SK-N-SH (cell line): Measurements from ENCODE around the gene CHSY1. TPM values are rescaled to one million over a fixed set of nuclear protein-coding genes. Genes with fewer than 3 reads are reported as not detected.
A peak's percentile ranks its signal among the peaks of the same experiment; 100 is the strongest.

Experiments used
- CTCF ChIA-PET: fragments of 300-600, 350-600 bp; formaldehyde crosslinking; extraction: SDS; loops from one replicate; lab custom pipeline; 2021; lab: Yijun Ruan, JAX
- POLR2A ChIA-PET: fragments of 350-600 bp; sonication (Branson Sonifier 250); formaldehyde crosslinking; extraction: SDS; loops from one replicate; lab custom pipeline; 2020; ENCODE audit warnings: antibody characterized with exemption, inconsistent platforms; lab: Yijun Ruan, JAX
- DNase-seq: peaks from one replicate; pipeline ENCODE4 v3.0.0; 2012
- H2AFZ ChIP-seq: fragments of 200-600 bp; sonication (generic); 2 replicates; pipeline ENCODE4 v1.8.1; 2016; ENCODE audit warnings: antibody characterized with exemption, mild to moderate bottlenecking, low read depth
- H3F3A ChIP-seq: fragments of 200-600 bp; sonication (generic); replicated peaks from 2 replicates; pipeline ENCODE3; 2016; ENCODE audit warnings: antibody characterized with exemption, mild to moderate bottlenecking; ENCODE audit not compliant: insufficient read depth
- H3K27ac ChIP-seq, 2 experiments: fragments of 200-500 bp in 1 of 2; fragments of 200-600 bp in 1 of 2; sonication (Bioruptor generic) in 1 of 2; sonication (generic), shearing (Covaris generic) in 1 of 2; 2 replicates each; pipeline versions ENCODE4 v1.5.1 to v1.6.1; 2014 to 2016; ENCODE audit warnings: low read depth in 2 of 2, inconsistent platforms in 1 of 2, low read length in 1 of 2, mild to moderate bottlenecking in 1 of 2, mixed read lengths in 1 of 2
- H3K27me3 ChIP-seq: fragments of 200-600 bp; sonication (generic), shearing (Covaris generic); 2 replicates; pipeline ENCODE4 v1.6.1; 2016; ENCODE audit warnings: mixed run types; ENCODE audit not compliant: insufficient read depth
- H3K36me3 ChIP-seq, 2 experiments: fragments of 200-500 bp in 1 of 2; fragments of 200-600 bp in 1 of 2; sonication (Bioruptor generic) in 1 of 2; sonication (generic) in 1 of 2; replicated peaks in 1 of 2; 2 replicates each; pipeline versions ENCODE3 to v1.5.1; 2014 to 2016; ENCODE audit warnings: low read length in 1 of 2, mild to moderate bottlenecking in 1 of 2; ENCODE audit not compliant: insufficient read depth in 2 of 2, control insufficient read depth in 1 of 2
- H3K4me1 ChIP-seq, 2 experiments: fragments of 200-500 bp in 1 of 2; fragments of 200-600 bp in 1 of 2; sonication (Bioruptor generic) in 1 of 2; sonication (generic), shearing (Covaris generic) in 1 of 2; 2 replicates each; pipeline versions ENCODE4 v1.5.1 to v1.6.1; 2014 to 2016; ENCODE audit warnings: low read depth in 1 of 2, low read length in 1 of 2, mixed run types in 1 of 2; ENCODE audit not compliant: insufficient read depth in 2 of 2, control insufficient read depth in 1 of 2
- H3K4me2 ChIP-seq: fragments of 200-600 bp; sonication (generic), shearing (Covaris generic); 2 replicates; pipeline ENCODE4 v1.6.1; 2017; ENCODE audit warnings: mixed run types
- H3K4me3 ChIP-seq, 2 experiments: fragments of 200-500 bp in 1 of 2; fragments of 200-600 bp in 1 of 2; sonication (Bioruptor generic) in 1 of 2; sonication (generic), shearing (Covaris generic) in 1 of 2; 2 replicates each; pipeline versions ENCODE4 v1.5.1 to v1.8.1; 2014 to 2016; ENCODE audit warnings: low read depth in 2 of 2, inconsistent platforms in 1 of 2, low read length in 1 of 2, mild to moderate bottlenecking in 1 of 2, mixed read lengths in 1 of 2, moderate library complexity in 1 of 2
- H3K79me2 ChIP-seq: fragments of 200-600 bp; sonication (generic); 2 replicates; pipeline ENCODE4 v1.8.1; 2017; ENCODE audit warnings: mild to moderate bottlenecking; ENCODE audit not compliant: insufficient read depth
- H3K9ac ChIP-seq: fragments of 200-600 bp; sonication (generic); 2 replicates; pipeline ENCODE4 v1.6.1; 2017; ENCODE audit warnings: mixed run types
- H3K9me2 ChIP-seq: fragments of 200-600 bp; sonication (generic); 2 replicates; pipeline ENCODE4 v1.6.1; 2017; ENCODE audit warnings: mixed run types
- H3K9me3 ChIP-seq: fragments of 200-600 bp; sonication (generic); 2 replicates; pipeline ENCODE4 v1.6.1; 2017; ENCODE audit warnings: mixed run types, mild to moderate bottlenecking, moderate library complexity
- H4K20me1 ChIP-seq: fragments of 200-600 bp; sonication (generic); 2 replicates; pipeline ENCODE4 v1.6.1; 2017; ENCODE audit warnings: mild to moderate bottlenecking, mixed run types; ENCODE audit not compliant: insufficient read depth
- EZH2phosphoT487 ChIP-seq: fragments of 200-600 bp; sonication (generic); IDR thresholded peaks from 2 replicates; pipeline ENCODE4 v1.6.1; 2017; ENCODE audit warnings: low read depth, mixed run types, mild to moderate bottlenecking, antibody characterized with exemption, moderate library complexity, borderline replicate concordance
- FOXJ3 ChIP-seq: sonication (generic); formaldehyde crosslinking; IDR thresholded peaks from 2 replicates; pipeline ENCODE4 v1.5.1; 2020; ENCODE audit warnings: mild to moderate bottlenecking, missing genetic modification reagents
- FOXM1 ChIP-seq: IDR thresholded peaks from 2 replicates; pipeline ENCODE4 v1.4.0; 2012; ENCODE audit warnings: low read depth, mild to moderate bottlenecking
- GATA2 ChIP-seq: sonication (generic); formaldehyde crosslinking; IDR thresholded peaks from 2 replicates; pipeline ENCODE4 v1.5.0; 2020; ENCODE audit warnings: mild to moderate bottlenecking, missing genetic modification reagents
- JUND ChIP-seq: IDR thresholded peaks from 2 replicates; pipeline ENCODE4 v1.4.0; 2012
- MEF2A ChIP-seq: IDR thresholded peaks from 2 replicates; pipeline ENCODE4 v1.4.0; 2012; ENCODE audit warnings: low read depth, borderline replicate concordance
- NFIC ChIP-seq: IDR thresholded peaks from 2 replicates; pipeline ENCODE4 v1.4.0; 2012; ENCODE audit warnings: borderline replicate concordance
- TAF1 ChIP-seq: IDR thresholded peaks from 2 replicates; pipeline ENCODE4 v1.6.1; 2012; ENCODE audit warnings: low read depth, mild to moderate bottlenecking, low read length, moderate library complexity, borderline replicate concordance
- WGBS: methylation state at CpG from one replicate; pipeline ENCODE4 v1.1.6; 2017; ENCODE audit warnings: low lambda C conversion rate; 5-methylcytosine and 5-hydroxymethylcytosine counted together
- polyA plus RNA-seq, 3 experiments: library from polyadenylated mRNA; depleted of rRNA; stranded (reverse); fragments of >200 nt; gene quantifications; 2 replicates each; pipeline ENCODE4 v1.2.3, GENCODE V29; 2012
- TF ChIP-seq, protein P1 (sequence below): IDR thresholded peaks from 2 replicates; pipeline ENCODE4 v1.4.0; 2012; ENCODE audit warnings: low read depth, borderline replicate concordance
- TF ChIP-seq, protein P2 (sequence below): IDR thresholded peaks from 2 replicates; pipeline ENCODE4 v1.6.1; 2012; ENCODE audit warnings: mild to moderate bottlenecking, low read depth, low read length, moderate library complexity
- TF ChIP-seq, protein P3 (sequence below): fragments of 150-350 bp; IDR thresholded peaks from 2 replicates; pipeline ENCODE4 v1.6.1; 2017; ENCODE audit warnings: antibody characterized with exemption, low read length, low read depth, borderline replicate concordance

Gene CHSY1
- polyA plus RNA-seq, 1 of the 3 experiments (the other 2 are of a cell fraction), result 15.7 TPM

DNA sequence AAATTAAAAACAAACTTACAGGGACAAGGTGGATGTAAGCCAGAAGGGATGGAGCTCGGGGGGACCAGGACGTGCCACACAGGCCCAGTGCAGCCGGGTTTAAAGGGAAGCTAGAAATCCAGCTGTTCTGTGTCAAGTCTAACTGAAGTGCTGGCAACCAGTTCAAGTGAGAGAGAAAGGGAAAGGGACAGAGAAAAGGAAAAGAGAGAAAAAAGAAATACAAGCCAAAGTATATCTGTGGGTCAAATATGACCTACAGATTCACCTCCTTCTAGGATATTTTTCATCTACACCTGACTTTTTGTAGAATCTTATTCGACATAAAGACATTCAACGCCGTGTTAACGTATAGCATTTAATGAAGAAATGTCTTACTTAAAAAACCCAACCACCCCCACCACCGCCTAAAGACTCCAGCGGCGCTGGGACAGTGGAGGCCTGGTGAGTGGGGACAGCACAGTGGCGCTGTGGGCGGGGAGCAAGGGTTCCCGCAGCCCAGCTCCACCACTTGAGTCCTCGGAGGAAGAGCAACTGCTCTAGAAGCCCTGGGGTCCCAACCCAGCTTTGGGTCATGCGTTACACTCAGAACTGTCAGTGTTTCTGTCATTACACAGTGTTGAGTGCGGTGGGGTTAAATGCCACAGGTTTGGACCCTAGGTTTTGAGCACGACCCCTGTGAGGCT lies 62.3 kb downstream of the CHSY1 start:
- H3K4me2 ChIP-seq, result no peak overlapping the region
- peaks cover 82% of the 10 kb centered on the region for H4K20me1 ChIP-seq
- no peaks in the 10 kb centered on the region for H3K9me3 ChIP-seq
- peaks cover 3 to 6% of the 10 kb centered on the region in 2 experiments for H3K36me3 ChIP-seq
- peaks cover 24 to 51% of the 10 kb centered on the region in 2 experiments; a peak in 3 of 4 replicates for H3K4me1 ChIP-seq
- no peaks in the 10 kb centered on the region for H3K9me2 ChIP-seq
- no peak overlapping the region for H2AFZ ChIP-seq
- no peak overlapping the region for H3K9ac ChIP-seq
- H3K27me3 ChIP-seq, result no peaks in the 10 kb centered on the region
- WGBS, result 93% methylated on average over 17 of the region's 17 CpGs
- H3K79me2 ChIP-seq, result peaks cover 97% of the 10 kb centered on the region
- TF ChIP-seq JUND (no peak), GATA2 (CRISPR knock-in tag) (no peak), EZH2phosphoT487 (no peak), MEF2A (no peak), FOXM1 (no peak), NFIC (no peak), FOXJ3 (CRISPR knock-in tag) (no peak)
- TF ChIP-seq, protein P1, sequence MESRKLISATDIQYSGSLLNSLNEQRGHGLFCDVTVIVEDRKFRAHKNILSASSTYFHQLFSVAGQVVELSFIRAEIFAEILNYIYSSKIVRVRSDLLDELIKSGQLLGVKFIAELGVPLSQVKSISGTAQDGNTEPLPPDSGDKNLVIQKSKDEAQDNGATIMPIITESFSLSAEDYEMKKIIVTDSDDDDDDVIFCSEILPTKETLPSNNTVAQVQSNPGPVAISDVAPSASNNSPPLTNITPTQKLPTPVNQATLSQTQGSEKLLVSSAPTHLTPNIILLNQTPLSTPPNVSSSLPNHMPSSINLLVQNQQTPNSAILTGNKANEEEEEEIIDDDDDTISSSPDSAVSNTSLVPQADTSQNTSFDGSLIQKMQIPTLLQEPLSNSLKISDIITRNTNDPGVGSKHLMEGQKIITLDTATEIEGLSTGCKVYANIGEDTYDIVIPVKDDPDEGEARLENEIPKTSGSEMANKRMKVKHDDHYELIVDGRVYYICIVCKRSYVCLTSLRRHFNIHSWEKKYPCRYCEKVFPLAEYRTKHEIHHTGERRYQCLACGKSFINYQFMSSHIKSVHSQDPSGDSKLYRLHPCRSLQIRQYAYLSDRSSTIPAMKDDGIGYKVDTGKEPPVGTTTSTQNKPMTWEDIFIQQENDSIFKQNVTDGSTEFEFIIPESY, result no peak
- peak overlapping the region in 1 of 2 experiments; percentile 41; a peak in 1 of 4 replicates for H3K27ac ChIP-seq
- ChIA-PET POLR2A (interaction anchor here (0.7 kb wide), 1 partner anchor 99 kb away, joined by 3 read pairs; no protein-coding TSS in a partner anchor), CTCF (no interaction called here)
- DNase-seq, result no peak
- no peaks in the 10 kb centered on the region for H3F3A ChIP-seq
- no peak overlapping the region for H3K4me3 ChIP-seq

DNA sequence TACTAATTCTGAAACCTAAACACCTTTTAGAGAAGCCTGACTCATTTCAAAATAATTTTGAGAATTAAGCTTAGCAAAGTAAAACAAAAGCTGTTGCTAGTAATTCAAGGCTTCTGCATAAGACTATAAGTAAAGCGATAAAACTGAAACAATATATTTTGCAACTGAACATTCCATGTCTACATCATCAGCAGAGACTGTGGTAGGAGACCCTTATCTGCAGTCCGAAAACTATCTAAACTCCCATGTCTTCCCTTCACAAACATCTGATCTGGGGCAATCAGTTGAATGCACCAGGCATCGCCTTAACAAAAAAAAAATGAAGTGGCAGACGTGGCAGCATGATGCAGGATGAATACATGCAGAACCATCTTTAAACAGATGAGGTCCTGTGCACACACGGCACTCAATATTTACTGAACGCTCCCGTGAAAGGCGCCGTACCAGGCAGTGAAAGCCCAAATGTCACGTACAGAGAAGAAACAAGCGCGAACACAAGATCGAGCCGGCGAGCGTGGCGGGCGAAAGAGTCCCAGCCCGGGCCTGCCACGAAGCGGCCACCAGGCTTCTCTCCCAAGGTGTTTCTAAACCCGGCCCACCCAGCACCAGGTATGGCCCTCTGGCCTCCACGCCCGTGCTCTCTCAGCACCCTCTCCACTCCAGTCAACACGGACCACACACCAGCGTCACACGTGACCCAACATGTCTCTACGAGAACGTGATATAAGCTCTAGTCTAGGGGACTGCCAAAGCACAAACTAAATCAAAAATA lies 63.0 kb downstream of the CHSY1 start:
- Histone ChIP-seq H2AFZ (no peak overlapping the region), H3K9me2 (no peaks in the 10 kb centered on the region), H3K27ac (peak overlapping the region in 1 of 2 experiments; percentile 3; a peak in 1 of 4 replicates), H3K9me3 (no peaks in the 10 kb centered on the region), H3K27me3 (no peaks in the 10 kb centered on the region), H3K4me3 (no peak overlapping the region), H3K4me2 (peak overlapping the region; percentile 29; the same call in 1 of the 2 replicates), H3F3A (no peaks in the 10 kb centered on the region), H3K9ac (no peak overlapping the region), H3K79me2 (peaks cover 96% of the 10 kb centered on the region), H3K36me3 (peaks cover 3 to 6% of the 10 kb centered on the region in 2 experiments), H3K4me1 (peaks cover 17 to 45% of the 10 kb centered on the region in 2 experiments; a peak in 3 of 4 replicates), H4K20me1 (peaks cover 75% of the 10 kb centered on the region)
- no peak for DNase-seq
- 92% methylated on average over 29 of the region's 29 CpGs for WGBS
- CTCF ChIA-PET, result interaction anchor here (0.9 kb wide), 1 partner anchor 100 kb away, joined by 3 read pairs; no protein-coding TSS in a partner anchor
- TF ChIP-seq TAF1 (no peak), MEF2A (no peak), JUND (no peak)
- TF ChIP-seq, protein P2, sequence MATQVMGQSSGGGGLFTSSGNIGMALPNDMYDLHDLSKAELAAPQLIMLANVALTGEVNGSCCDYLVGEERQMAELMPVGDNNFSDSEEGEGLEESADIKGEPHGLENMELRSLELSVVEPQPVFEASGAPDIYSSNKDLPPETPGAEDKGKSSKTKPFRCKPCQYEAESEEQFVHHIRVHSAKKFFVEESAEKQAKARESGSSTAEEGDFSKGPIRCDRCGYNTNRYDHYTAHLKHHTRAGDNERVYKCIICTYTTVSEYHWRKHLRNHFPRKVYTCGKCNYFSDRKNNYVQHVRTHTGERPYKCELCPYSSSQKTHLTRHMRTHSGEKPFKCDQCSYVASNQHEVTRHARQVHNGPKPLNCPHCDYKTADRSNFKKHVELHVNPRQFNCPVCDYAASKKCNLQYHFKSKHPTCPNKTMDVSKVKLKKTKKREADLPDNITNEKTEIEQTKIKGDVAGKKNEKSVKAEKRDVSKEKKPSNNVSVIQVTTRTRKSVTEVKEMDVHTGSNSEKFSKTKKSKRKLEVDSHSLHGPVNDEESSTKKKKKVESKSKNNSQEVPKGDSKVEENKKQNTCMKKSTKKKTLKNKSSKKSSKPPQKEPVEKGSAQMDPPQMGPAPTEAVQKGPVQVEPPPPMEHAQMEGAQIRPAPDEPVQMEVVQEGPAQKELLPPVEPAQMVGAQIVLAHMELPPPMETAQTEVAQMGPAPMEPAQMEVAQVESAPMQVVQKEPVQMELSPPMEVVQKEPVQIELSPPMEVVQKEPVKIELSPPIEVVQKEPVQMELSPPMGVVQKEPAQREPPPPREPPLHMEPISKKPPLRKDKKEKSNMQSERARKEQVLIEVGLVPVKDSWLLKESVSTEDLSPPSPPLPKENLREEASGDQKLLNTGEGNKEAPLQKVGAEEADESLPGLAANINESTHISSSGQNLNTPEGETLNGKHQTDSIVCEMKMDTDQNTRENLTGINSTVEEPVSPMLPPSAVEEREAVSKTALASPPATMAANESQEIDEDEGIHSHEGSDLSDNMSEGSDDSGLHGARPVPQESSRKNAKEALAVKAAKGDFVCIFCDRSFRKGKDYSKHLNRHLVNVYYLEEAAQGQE, result no peak
- TF ChIP-seq, protein P3, sequence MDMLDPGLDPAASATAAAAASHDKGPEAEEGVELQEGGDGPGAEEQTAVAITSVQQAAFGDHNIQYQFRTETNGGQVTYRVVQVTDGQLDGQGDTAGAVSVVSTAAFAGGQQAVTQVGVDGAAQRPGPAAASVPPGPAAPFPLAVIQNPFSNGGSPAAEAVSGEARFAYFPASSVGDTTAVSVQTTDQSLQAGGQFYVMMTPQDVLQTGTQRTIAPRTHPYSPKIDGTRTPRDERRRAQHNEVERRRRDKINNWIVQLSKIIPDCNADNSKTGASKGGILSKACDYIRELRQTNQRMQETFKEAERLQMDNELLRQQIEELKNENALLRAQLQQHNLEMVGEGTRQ, result no peak
- POLR2A ChIA-PET, result interaction anchor here (0.7 kb wide), 1 partner anchor 99 kb away, joined by 3 read pairs; no protein-coding TSS in a partner anchor
